BJ (cell line): ENCODE measurements around the gene MAML3. TPM values are rescaled to one million over a fixed set of nuclear protein-coding genes. Genes with fewer than 3 reads are reported as not detected.

ENCODE experiments used
- CTCF ChIA-PET: fragments of 350-600 bp; formaldehyde crosslinking; extraction: SDS; loops from one replicate; lab custom pipeline; 2021; ENCODE audit warnings: antibody characterized with exemption, inconsistent platforms; lab: Yijun Ruan, JAX
- POLR2A ChIA-PET: fragments of 300-600 bp; sonication (Branson Sonifier 250); formaldehyde crosslinking; extraction: SDS; loops from one replicate; lab custom pipeline; 2021; ENCODE audit warnings: antibody characterized with exemption; lab: Charles Lee
- DNase-seq: peaks from one replicate; pipeline ENCODE4 v3.0.0-alpha.2; 2011; ENCODE audit warnings: low read depth
- H3K27me3 ChIP-seq: 2 replicates; pipeline ENCODE4 v1.6.0; 2011; ENCODE audit warnings: low read length; ENCODE audit not compliant: control insufficient read depth, insufficient read depth
- H3K36me3 ChIP-seq: 2 replicates; pipeline ENCODE4 v1.5.1; 2011; ENCODE audit warnings: low read length; ENCODE audit not compliant: control insufficient read depth, insufficient read depth
- H3K4me3 ChIP-seq: 2 replicates; pipeline ENCODE4 v1.5.1; 2011; ENCODE audit warnings: low read depth, mild to moderate bottlenecking, control low read depth, low read length
- polyA plus RNA-seq: library from polyadenylated mRNA; depleted of rRNA; stranded (reverse); fragments of >200 nt; gene quantifications from 2 replicates; pipeline ENCODE4 v1.2.3, GENCODE V29; 2011
- TF ChIP-seq, protein P1 (sequence below): IDR thresholded peaks from 2 replicates; pipeline ENCODE4 v1.5.1; 2011; ENCODE audit warnings: low read depth, mild to moderate bottlenecking, control low read depth, inconsistent platforms, low read length, moderate library complexity; ENCODE audit not compliant: insufficient read depth

MAML3 gene
- polyA plus RNA-seq, 1 experiment = 1.6 TPM

DNA sequence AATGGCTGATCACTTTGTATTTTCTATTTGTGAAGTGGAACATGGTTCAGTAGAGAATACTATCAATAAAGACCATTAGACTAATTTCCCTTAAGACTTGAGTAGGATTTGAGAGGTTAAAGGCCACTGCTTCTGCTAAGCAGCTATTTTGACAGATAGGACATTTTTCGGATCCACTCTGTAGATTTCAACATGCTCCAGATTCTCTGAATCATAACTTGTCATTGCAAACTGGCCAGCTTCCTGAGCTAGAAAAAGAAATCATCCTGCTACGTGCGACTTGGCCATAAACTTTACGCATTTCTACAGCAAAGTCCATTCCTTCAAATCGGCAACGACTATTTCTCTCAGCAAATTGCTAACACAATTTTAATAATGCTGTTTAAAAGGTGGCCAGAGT is 433.2 kb downstream of the MAML3 start:
- no peaks in the 10 kb centered on the region for H3K36me3 ChIP-seq
- ChIA-PET POLR2A (no interaction called here), CTCF (no interaction called here)
- TF ChIP-seq, protein P1, sequence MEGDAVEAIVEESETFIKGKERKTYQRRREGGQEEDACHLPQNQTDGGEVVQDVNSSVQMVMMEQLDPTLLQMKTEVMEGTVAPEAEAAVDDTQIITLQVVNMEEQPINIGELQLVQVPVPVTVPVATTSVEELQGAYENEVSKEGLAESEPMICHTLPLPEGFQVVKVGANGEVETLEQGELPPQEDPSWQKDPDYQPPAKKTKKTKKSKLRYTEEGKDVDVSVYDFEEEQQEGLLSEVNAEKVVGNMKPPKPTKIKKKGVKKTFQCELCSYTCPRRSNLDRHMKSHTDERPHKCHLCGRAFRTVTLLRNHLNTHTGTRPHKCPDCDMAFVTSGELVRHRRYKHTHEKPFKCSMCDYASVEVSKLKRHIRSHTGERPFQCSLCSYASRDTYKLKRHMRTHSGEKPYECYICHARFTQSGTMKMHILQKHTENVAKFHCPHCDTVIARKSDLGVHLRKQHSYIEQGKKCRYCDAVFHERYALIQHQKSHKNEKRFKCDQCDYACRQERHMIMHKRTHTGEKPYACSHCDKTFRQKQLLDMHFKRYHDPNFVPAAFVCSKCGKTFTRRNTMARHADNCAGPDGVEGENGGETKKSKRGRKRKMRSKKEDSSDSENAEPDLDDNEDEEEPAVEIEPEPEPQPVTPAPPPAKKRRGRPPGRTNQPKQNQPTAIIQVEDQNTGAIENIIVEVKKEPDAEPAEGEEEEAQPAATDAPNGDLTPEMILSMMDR = no peak
- DNase-seq = no peak
- H3K27me3 ChIP-seq = no peaks in the 10 kb centered on the region
- no peak overlapping the region for H3K4me3 ChIP-seq

DNA sequence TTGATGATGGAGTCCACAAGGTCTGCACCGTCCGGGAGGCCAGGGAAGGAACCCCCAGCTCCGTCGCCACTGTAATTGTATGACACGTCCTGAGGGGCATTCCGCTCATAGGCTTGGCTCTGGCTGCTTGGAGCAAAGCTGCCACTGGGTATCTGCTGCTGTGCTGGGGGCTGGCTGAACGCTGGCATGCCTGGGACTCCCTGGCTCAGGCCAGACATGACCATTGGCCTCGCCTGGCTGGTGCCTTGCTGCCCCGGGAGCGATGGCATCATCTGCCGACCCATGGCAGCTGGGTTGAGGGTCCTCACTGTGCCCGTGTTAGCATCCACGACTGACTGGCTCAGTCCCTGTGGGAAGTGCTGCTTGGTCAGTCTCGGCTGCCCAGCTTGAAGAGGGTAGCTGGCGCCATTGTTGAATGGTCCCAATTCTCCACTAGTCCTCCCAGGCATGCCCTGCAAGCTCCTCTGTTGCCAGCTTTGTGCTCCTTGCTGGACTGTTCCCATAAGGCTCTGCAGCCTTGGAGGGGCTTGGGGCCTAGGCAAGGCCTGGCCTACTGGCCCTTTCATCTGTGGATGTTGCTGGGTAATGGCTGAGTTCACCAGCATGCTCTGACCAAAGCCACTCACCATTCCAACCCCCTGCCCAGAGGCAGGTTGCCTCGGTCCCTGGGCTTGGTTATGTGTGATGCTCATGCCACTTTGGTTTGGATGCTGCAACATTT is 434.4 kb downstream of the MAML3 start:
- DNase-seq = no peak
- H3K36me3 ChIP-seq = no peaks in the 10 kb centered on the region
- ChIA-PET POLR2A (no interaction called here), CTCF (interaction anchor here (0.7 to 1.2 kb wide), 2 partner anchors 17 to 63 kb away, joined by 3 read pairs; no protein-coding TSS in a partner anchor)
- no peak overlapping the region for H3K4me3 ChIP-seq
- TF ChIP-seq, protein P1 = no peak
- H3K27me3 ChIP-seq = no peaks in the 10 kb centered on the region

DNA sequence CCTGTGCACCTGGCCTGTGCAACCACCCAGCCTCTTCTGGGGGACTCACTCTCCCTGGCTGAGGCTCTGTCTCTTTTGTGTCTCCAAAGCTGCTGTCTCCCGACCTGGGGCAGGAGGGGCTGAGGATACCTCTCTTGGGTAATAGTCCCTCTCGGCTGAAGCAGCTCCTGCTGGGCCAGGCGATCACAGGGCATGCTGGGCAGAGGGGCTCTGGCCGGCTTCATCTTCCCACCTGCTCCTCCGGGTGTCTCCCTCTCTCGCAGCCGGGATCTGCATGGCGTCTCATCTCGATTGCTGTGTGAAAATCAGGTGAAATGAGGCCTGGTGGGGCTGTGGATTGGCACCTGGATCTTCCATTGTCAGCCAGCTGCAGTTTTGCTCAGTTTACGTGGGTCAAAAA is 435.2 kb downstream of the MAML3 start:
- DNase-seq = no peak
- H3K36me3 ChIP-seq = no peaks in the 10 kb centered on the region
- CTCF ChIA-PET = interaction anchor here (0.7 to 1.2 kb wide), 2 partner anchors 16 to 62 kb away, joined by 3 read pairs; no protein-coding TSS in a partner anchor
- POLR2A ChIA-PET = no interaction called here
- TF ChIP-seq, protein P1 = no peak
- no peak overlapping the region for H3K4me3 ChIP-seq
- H3K27me3 ChIP-seq = no peaks in the 10 kb centered on the region

DNA sequence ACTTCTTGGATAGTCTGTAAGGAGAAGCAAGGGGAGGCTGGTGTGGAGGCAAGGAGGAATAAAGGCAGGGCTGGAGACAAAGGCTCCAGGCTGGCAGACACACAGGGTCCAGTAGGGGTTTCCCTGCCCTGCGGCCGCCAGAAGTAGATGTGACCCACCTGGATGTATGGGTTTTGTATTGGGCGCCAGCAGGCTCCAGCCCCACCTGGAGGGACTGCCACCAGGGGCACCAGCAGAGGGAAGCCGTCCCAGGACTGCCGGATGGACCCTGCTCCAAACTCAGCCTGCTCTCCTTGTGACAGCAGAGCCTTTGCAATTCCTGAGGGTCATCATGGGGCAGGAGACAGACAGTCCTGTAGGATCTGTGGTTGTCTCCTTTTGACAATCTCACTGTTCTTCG is 435.6 kb downstream of the MAML3 start:
- CTCF ChIA-PET = interaction anchor here (1.2 kb wide), 1 partner anchor 61 kb away, joined by 3 read pairs; no protein-coding TSS in a partner anchor

DNA sequence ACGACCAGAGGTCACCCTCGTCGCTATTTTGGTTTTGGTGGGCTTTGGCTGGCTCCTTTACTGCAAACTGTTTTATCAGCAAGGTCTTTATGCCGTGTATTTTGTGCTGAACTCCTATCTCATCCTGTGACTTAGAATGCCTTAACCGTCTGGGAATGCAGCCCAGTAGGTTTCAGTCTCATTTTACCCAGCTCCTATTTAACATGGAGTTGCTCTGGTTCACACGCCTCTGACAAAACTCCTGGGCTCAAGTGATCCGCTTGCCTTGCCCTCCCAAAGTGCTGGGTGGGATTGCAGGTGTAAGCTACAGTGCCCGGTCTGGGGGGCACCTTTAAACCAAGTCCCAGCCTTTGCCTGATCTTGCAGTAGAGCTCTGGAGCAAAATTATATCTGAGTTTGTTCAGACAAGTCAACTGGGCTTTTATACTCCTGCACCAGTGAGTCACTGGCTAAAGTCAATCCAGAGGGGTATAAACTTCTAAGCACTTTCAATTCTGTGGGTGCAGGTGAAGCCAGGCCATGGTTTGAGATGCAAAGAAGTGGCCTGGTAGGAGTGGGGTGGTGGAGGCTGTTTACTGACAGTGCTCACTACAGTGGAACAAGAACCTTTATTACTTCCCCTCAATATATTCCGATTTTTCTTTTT is 438.1 kb downstream of the MAML3 start:
- ChIA-PET POLR2A (no interaction called here), CTCF (no interaction called here)
- Histone ChIP-seq H3K36me3 (no peaks in the 10 kb centered on the region), H3K4me3 (no peak overlapping the region), H3K27me3 (no peaks in the 10 kb centered on the region)
- DNase-seq = no peak
- TF ChIP-seq, protein P1 = no peak

More for the DNA sequence above, 435.6 kb downstream of the MAML3 start:
- no peaks in the 10 kb centered on the region for H3K36me3 ChIP-seq
- no peak for DNase-seq
- H3K4me3 ChIP-seq = no peak overlapping the region
- POLR2A ChIA-PET = no interaction called here
- no peaks in the 10 kb centered on the region for H3K27me3 ChIP-seq
- TF ChIP-seq, protein P1 = no peak
